NOMO-1 treated with dmso at 0.1 percent for 144 hours (cell line): ENCODE measurements around the gene RRP1.

ENCODE experiments used
- DNase-seq: peaks from one replicate; lab custom pipeline; 2025; ENCODE audit not compliant: unreplicated experiment; lab: John Stamatoyannopoulos, UW

The RRP1 gene

GRCh38 chr21:43775795-43776430 is 13.5 kb upstream of the RRP1 start, which contains the start of gene CSTB:
CSTB (minus strand) TSS chr21:43776308; CDS start chr21:43776269, 39 bp downstream.
- no peak for DNase-seq

DNA sequence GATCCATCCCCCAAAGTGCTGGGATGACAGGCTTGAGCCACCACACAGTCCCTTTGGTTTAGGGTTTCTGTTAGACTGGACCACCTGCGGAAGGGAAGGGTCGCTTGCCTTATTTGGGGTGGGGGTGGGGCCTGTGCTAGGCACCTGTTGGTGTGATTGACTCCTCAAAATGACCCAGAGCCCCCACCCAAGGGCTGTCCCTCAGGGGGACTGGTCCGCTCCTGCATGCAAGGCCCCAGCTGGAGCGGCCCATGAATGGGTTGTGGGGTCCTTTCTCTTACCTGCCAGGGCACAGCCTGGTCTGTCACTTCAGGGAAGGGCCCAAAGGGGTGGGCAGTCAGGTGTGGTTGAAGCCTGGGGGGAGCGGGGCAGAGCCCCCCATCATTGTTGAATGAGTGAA is 11.4 kb upstream of the RRP1 start:
- DNase-seq, result no peak

DNA sequence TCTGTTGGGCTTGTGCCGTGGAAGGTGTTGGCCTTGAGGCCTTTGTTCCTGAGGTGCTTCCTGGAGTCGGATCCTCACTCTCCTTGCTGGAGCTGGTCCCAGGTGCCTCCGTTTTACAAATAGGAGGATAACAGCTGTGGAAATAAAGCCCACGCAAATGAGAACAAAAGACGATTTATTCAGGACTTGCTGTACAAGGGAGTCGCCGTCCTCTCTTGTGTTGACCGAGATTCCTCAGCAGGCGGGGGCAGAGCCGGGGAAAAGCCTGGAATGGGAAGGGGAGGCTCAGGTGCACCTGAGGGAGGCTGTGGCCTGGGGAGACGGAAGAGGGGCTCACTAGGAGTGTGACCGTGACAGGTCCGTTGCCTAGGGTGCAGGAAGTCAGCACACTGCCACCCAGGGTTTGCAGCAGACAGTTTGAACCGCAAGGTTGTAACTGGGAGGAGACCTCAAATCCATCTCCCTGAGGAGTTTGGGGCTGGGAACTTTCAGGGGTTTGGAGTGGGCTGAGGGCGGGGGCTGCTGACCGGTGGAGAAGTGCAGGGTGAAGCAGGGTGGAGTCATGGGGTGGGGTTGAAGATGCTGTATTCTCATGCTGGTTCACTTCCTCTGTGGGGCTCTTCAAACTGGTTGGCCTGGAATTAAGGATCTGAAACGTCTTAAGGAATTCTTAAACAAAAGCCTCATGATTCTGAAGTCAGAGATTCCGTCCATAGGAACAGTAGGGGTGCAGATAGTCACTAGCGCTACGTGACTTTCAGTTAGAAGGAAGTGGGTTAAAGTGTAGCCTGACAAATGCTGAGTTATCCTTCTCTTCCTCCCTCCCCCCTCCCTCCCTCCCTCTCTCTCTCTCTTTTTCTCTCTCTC is 10.7 kb upstream of the RRP1 start:
- no peak for DNase-seq

GRCh38 chr21:43779660-43780059 is 9.7 kb upstream of the RRP1 start:
- DNase-seq, result no peak

- DNase-seq, result no peak
These were observed 7.5 kb upstream of the RRP1 start for GRCh38 chr21:43781846-43782245.

GRCh38 chr21:43782431-43783097 is 6.8 kb upstream of the RRP1 start:
- no peak for DNase-seq

GRCh38 chr21:43783098-43783700 is 6.2 kb upstream of the RRP1 start:
- DNase-seq, result no peak

- DNase-seq, result no peak
These were observed 4.2 kb upstream of the RRP1 start for GRCh38 chr21:43785134-43785533.

- DNase-seq, result no peak
These were observed 3.0 kb upstream of the RRP1 start for GRCh38 chr21:43786300-43786806.

- DNase-seq, result no peak
These were observed 2.5 kb upstream of the RRP1 start for GRCh38 chr21:43786807-43787440.

DNA sequence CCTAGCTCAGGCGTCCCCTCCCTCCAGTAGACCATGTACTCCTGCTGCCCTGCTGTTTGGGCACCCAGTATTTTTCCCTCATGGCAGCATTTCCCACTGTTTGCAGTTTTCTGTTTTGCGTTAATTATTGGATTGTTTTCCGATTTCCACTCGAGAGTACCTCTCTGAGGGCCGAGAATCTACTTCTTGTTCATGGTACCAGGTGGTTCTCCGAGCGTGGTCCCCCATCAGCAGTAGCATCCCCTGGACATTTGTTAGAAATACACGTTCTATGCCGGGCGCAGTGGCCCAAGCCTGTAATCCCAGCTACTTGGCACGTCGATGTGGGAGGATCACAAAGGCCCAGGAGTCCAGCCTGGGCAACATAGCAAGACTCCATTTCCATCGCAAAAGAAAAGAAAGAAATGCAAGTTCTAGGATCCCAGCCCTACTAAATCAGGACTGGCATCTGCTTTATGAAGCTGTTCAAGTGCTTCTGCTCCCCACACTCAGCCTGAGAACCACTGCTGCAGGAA is 690 bp downstream of the RRP1 start:
- no peak for DNase-seq

DNA sequence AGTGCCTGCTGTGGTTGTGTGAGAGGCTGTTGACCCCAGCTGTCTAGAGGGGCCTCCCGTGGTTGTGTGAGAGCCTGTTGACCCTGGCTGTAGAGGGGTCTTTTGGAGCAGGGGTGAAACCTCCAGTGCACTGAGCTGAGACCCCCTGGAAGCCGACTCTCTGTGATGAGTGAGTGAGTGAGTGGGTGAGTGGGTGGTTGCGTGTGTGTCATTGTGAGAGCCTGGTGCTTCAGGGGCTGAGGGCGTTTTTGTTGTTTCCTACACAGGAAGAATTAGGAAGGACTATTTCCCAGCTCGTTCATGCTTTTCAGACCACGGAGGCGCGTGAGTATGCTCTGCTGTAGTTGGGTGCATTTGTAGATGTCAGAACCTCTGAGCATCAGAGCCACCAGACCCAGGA is 3.0 kb downstream of the RRP1 start:
- DNase-seq, result no peak

GRCh38 chr21:43793243-43793642 is 3.9 kb downstream of the RRP1 start:
- DNase-seq, result no peak

- no peak for DNase-seq
These were observed 4.9 kb downstream of the RRP1 start for GRCh38 chr21:43794311-43794710.

- DNase-seq, result no peak
These were observed 5.5 kb downstream of the RRP1 start for GRCh38 chr21:43794857-43795256.

- no peak for DNase-seq
These were observed 8.0 kb downstream of the RRP1 start for GRCh38 chr21:43797415-43797814.

GRCh38 chr21:43797925-43798715 is 8.7 kb downstream of the RRP1 start:
- DNase-seq, result no peak

DNA sequence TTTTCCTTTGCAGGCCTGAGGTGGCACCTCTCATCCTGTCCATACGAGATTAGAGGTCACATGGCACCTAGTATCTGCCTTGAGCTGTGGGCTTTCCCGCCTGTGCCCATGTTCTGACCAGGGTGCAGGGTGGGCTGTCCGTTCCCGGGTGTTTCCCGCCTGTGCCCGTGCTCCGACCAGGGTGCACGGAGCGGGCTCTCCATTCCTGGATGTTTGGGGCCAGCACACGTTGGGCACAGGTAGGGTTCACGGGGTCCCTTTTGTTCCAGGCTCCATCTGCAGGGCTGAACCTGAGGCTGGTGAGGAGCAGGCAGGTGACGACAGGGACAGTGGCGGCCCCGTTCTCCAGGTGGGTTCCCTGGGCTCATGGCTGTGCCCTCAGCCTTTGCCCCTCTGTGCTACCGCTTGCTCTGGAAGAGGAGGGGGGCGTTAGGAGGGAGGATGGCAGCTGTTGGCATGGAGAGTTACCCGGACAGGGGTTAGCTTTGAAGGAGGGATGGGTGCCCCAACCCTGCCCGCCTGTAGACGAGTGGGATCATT is 10.0 kb downstream of the RRP1 start:
- no peak for DNase-seq

GRCh38 chr21:43800124-43800523 is 10.7 kb downstream of the RRP1 start:
- no peak for DNase-seq

GRCh38 chr21:43800566-43800965 is 11.2 kb downstream of the RRP1 start:
- DNase-seq, result no peak
